DMS153 treated with DMSO at 0.1 percent for 48 hours (cell line): ENCODE results near the gene MTMR8.

Experiments
- DNase-seq: peaks from one replicate; lab custom pipeline; 2025; ENCODE audit not compliant: unreplicated experiment; lab: John Stamatoyannopoulos, UW

Gene MTMR8

DNA sequence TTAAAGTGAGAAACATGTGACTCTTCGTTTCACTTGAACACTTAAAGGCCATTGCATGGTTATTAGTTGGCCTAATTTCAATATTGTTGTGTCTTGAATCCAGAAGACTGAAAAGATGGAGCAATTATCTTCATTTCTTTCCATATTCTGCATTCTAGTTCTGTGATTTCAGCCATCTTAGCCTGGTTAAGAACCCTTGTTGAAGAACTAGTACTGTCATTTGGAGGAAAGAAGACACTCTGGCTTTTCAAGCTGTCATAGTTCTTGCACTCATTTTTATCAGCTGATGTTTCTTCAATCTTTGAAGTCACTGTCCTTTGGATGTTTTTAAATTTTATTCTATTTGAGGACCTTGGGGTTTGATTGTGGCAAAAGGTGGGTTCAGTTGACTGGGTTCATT lies 81.6 kb downstream of the MTMR8 start:
- DNase-seq = no peak

GRCh38 chrX:64306712-64307111 lies 88.5 kb downstream of the MTMR8 start:
- no peak for DNase-seq

GRCh38 chrX:64291123-64291522 lies 104.1 kb downstream of the MTMR8 start:
- no peak for DNase-seq

GRCh38 chrX:64265265-64265664 lies 130.0 kb downstream of the MTMR8 start:
- no peak for DNase-seq

DNA sequence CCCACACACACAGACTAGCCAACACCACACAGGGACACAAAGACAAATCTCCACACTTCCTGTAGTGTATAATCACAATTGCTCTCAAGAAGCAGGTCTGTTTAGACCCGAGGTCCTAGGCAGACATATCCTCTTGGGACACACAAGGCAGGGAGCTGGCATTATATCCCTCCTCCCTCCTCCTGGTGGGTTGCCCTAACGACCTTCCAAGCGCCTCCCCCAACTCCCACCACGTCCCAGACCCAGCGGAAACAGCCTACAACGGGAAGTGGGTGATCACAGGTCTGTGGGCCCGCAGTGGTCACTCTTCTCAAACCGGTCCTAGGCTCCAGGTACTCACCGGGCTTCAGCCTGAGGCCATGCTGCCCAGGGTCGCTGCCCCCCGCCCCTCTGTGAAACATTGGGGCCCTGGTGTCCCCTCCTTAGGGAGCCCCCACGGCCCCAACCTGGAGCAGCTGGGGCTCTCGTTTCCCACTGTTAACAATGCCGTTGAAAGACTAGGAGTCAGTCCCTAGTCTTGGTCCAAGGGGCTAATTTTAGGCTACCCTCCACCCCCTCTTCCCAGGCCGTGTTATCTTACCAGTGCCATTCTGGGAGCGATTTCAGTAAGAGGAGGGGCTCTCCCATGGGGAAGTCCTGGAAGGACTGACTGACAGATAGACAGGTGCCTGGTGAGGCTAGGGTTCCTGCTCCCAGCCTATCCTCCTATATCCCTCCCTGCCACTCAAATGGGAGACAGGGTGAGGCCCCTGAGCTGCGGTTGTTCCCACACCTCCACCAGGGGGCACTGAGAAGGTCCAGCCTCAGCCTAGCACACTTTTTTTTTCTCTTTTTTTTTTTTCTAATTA lies 164.9 kb downstream of the MTMR8 start, which contains the start of gene ASB12:
TSS of gene ASB12 (minus strand) at position 485 of the 848 bp plus-strand sequence. CDS start 4,957 bp downstream, outside the sequence.
- no peak for DNase-seq

- no peak for DNase-seq
These were observed 166.1 kb downstream of the MTMR8 start for GRCh38 chrX:64229154-64229553.
